ENCODE results near the gene EXOSC10. TPM values are rescaled to one million over a fixed set of nuclear protein-coding genes. Genes with fewer than 3 reads are reported as not detected.
"Not testable (repeated sequence)": the region's sequence is repeated elsewhere in the genome, so short reads cannot be mapped to it uniquely, and the experiment has no call there.

EXOSC10 gene
- total RNA-seq, 2 donors from 2014 or later = 37.9 to 83.4 TPM

GRCh38 chr1:11068600-11069473 is 30.8 kb downstream of the EXOSC10 start:
- DNase-seq = peak in 2 of 4 donors; percentile 1 to 7
- Histone ChIP-seq H3K4me1 (peaks cover 29% of the 10 kb centered on the region), H3K4me3 (no peak overlapping the region), H3K9me3 (no peaks in the 10 kb centered on the region), H3K36me3 (replicated peaks in 1 of 2; ENCODE audit: insufficient read depth in 1 of 2, low read depth in 2 of 2) (peaks cover 7 to 26% of the 10 kb centered on the region in 2 donors), H3K27me3 (no peaks in the 10 kb centered on the region), H3K27ac (no peak overlapping the region)
- no peak for ATAC-seq
- intact Hi-C loops (cut with DNase I) = no loop called here
- TF ChIP-seq POLR2A (IDR thresholded peaks at IDR 0.05) (no peak), CTCF (IDR thresholded peaks at IDR 0.05) (no peak)
- WGBS, 2 donors = 93 to 96% methylated on average over 10 to 17 of the region's 17 CpGs

DNA sequence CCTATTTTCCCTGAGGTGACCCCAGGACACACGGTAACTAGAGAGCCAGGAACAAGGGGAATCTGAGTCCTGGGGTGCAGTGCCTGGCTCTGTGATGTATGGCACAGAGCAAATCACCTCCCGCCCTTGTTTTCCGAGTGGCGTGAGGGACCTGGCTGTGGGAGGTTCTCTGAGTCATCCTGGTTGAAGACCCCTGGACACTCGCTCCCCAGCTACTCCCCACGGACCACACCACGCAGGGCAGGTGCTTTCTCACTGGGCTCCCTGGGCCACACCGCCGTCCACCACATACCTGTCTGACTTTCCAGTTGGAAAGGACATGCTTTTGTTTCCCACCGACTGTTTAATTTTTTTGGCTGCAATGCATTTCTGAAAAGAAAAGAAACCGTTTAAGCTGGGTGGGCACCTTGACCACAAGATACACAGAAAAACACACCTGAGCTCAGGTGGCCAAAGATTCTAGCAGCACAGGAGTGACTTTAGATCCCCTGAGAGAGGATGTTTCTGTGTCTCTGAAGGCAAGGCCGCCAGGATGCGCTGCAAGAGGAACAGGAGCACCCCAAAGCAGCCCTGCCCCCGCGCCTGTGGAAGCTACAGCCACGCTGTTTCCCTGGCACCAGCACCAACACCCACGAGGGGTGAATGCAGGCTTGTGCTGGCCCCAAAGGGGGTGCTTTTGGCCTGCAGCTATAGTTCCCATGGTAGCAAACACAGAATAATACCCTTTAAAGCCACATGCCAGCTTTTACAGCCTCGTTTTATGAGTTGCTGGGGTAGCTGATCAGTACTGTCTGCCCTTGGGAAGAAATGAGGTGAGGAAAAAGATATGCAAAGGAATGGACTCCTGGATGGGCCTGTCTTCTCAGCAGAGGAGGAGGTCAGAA is 31.7 kb downstream of the EXOSC10 start:
- H3K4me3 ChIP-seq = no peak overlapping the region
- H3K9me3 ChIP-seq = no peaks in the 10 kb centered on the region
- intact Hi-C loops (cut with DNase I) = no loop called here
- ATAC-seq (no peak), DNase-seq (peak in 1 of 4 donors; percentile 2)
- peaks cover 25% of the 10 kb centered on the region for H3K4me1 ChIP-seq
- peaks cover 7 to 23% of the 10 kb centered on the region in 2 donors for H3K36me3 ChIP-seq (replicated peaks in 1 of 2; ENCODE audit: insufficient read depth in 1 of 2, low read depth in 2 of 2)
- no peak overlapping the region for H3K27ac ChIP-seq
- no peaks in the 10 kb centered on the region for H3K27me3 ChIP-seq
- 90 to 94% methylated on average over 18 of the region's 18 CpGs for WGBS, 2 donors
- TF ChIP-seq CTCF (IDR thresholded peaks at IDR 0.05) (no peak), POLR2A (IDR thresholded peaks at IDR 0.05) (no peak)

GRCh38 chr1:11065796-11066195 is 33.9 kb downstream of the EXOSC10 start:
- intact Hi-C loops (cut with DNase I) = no loop called here
- peaks cover 17% of the 10 kb centered on the region for H3K4me1 ChIP-seq
- H3K27ac ChIP-seq = no peak overlapping the region
- ATAC-seq = no peak
- no peaks in the 10 kb centered on the region for H3K27me3 ChIP-seq
- TF ChIP-seq POLR2A (IDR thresholded peaks at IDR 0.05) (no peak), CTCF (IDR thresholded peaks at IDR 0.05) (no peak)
- no peaks in the 10 kb centered on the region for H3K9me3 ChIP-seq
- 92 to 100% methylated on average over 1 of the region's 1 CpG for WGBS, 2 donors
- peaks cover 7 to 22% of the 10 kb centered on the region in 2 donors for H3K36me3 ChIP-seq (replicated peaks in 1 of 2; ENCODE audit: insufficient read depth in 1 of 2, low read depth in 2 of 2)
- no peak for DNase-seq
- no peak overlapping the region for H3K4me3 ChIP-seq

- intact Hi-C loops (cut with DNase I) = no loop called here
- WGBS, 2 donors = 92 to 98% methylated on average over 3 of the region's 3 CpGs
- H3K4me1 ChIP-seq = peaks cover 18% of the 10 kb centered on the region
- DNase-seq (no peak), ATAC-seq (no peak)
- no peaks in the 10 kb centered on the region for H3K9me3 ChIP-seq
- H3K27me3 ChIP-seq = no peaks in the 10 kb centered on the region
- no peak overlapping the region for H3K4me3 ChIP-seq
- TF ChIP-seq POLR2A (IDR thresholded peaks at IDR 0.05) (no peak), CTCF (IDR thresholded peaks at IDR 0.05) (no peak)
- H3K36me3 ChIP-seq (replicated peaks in 1 of 2; ENCODE audit: insufficient read depth in 1 of 2, low read depth in 2 of 2) = peaks cover 7 to 22% of the 10 kb centered on the region in 2 donors
- H3K27ac ChIP-seq = no peak overlapping the region
Measured at GRCh38 chr1:11064942-11065341, 34.7 kb downstream of the EXOSC10 start.

DNA sequence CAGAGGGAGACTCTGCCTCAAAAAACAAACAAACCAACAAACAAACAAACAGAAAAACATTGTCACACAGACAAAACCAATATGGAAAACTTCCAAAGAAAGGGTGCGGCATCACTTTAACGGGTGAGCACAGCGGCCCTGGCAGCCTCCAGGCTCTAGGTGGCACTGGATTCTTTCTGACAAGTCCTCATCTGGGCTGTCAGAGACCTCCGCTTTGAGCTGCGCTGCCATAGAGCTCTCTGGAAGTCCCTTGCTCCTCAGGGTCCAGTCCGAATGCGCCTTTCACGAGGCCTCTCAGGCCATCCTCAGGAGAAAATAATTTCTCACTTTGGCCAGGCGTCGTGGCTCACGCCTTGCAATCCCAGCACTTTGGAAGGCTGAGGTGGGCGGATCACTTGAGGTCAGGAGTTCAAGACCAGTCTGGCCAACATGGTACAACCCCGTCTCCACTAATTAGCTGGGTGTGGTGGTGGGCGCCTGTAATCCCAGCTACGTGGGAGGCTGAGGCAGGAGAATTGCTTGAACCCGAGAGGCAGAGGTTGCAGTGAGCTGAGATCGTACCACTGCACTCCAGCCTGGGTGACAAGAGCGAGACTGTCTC is 35.6 kb downstream of the EXOSC10 start:
- intact Hi-C loops (cut with DNase I); ATAC-seq; H3K27me3 ChIP-seq; H3K9me3 ChIP-seq; H3K4me3 ChIP-seq; H3K27ac ChIP-seq: not testable (repeated sequence)
- DNase-seq = peak in 1 of 4 donors; percentile 6
- Histone ChIP-seq H3K36me3 (replicated peaks in 1 of 2; ENCODE audit: insufficient read depth in 1 of 2, low read depth in 2 of 2) (peaks cover 7 to 20% of the 10 kb centered on the region in 2 donors), H3K4me1 (peaks cover 21% of the 10 kb centered on the region)
- WGBS, 2 donors = 89 to 93% methylated on average over 17 to 18 of the region's 18 CpGs

Data from body of pancreas (tissue), 4 donors.